Astrocyte of the cerebellum (primary cell): ENCODE measurements around the gene RAB24.
A peak's percentile ranks its signal among the peaks of the same experiment; 100 is the strongest.

Experiments used
- DNase-seq: peaks from one replicate; pipeline ENCODE4 v3.0.0-alpha.2; 2011; ENCODE audit warnings: low read depth
- H3K4me3 ChIP-seq: 2 replicates; pipeline ENCODE4 v1.5.1; 2011; ENCODE audit warnings: mild to moderate bottlenecking, low read depth, low read length, moderate library complexity
- CTCF ChIP-seq: IDR thresholded peaks from 2 replicates; pipeline ENCODE4 v1.5.1; 2012; ENCODE audit warnings: low read length, low read depth, moderate library complexity, mild to moderate bottlenecking; ENCODE audit errors: missing control alignments
- in situ Hi-C: cut with HindIII; loops from 2 replicates; pipeline ENCODE4 v1.10.0; 2017; ENCODE audit warnings: low sequenced_read_pairs

Gene RAB24

GRCh38 chr5:177327539-177328522 is 24.3 kb upstream of the RAB24 start:
- peak; percentile 7 for TF ChIP-seq CTCF
- DNase-seq, result peak; percentile 46
- no peak overlapping the region for H3K4me3 ChIP-seq
- in situ Hi-C loops, result no loop called here

DNA sequence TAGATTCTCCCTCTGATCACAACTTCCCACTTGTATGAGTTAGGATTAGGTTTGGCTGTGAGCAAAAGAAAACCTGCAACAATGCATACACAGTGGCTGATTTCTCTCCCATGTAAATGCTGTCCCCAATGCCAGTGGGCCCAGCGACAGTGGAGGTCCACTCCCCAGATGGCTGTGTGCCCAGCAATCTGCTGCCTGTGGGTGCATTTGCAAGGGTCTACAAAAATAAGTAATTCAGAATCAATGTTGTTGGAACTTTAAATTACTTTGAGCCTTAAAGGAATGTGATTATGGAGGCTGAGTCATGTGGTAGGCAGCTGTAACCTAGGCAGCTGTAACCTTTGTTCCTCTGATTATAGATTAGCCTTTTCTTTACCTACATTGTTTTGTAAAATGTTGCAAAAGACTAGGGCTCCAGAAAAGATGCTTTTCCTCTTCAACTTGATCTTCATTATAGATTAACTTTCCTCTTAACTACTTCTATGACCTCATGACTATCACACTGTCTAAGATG is 22.4 kb upstream of the RAB24 start:
- no peak overlapping the region for H3K4me3 ChIP-seq
- no peak for TF ChIP-seq CTCF
- no peak for DNase-seq
- in situ Hi-C loops, result no loop called here

DNA sequence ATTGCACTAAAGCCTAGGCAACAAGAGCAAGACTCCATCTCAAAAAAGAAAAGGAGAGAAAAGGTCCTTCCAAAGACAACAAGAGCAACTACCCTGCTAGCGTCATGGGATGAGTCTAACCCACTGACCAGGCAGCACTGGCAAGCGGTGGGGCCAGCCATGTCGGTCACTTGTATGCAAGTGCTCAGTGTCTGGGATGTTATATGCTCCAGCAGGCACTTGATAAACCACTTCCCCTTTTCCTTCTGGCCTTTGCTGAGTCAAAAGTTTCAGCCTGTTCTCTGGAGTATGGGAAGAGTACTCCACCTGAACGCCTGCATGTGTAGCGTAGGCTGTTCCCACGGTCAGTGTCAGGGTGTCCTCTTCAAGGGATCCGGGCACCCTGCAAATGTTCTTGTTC is 17.4 kb upstream of the RAB24 start:
- in situ Hi-C loops, result loop anchor here (5.0 kb wide), 2 partner anchors 41 to 126 kb away; partner anchors contain the start of gene PRR7
- H3K4me3 ChIP-seq, result no peak overlapping the region
- no peak for TF ChIP-seq CTCF
- DNase-seq, result no peak

- in situ Hi-C loops, result loop anchor here (5.0 kb wide), 2 partner anchors 42 to 127 kb away; partner anchors contain the start of gene PRR7
- DNase-seq, result no peak
- H3K4me3 ChIP-seq, result no peak overlapping the region
Measured at GRCh38 chr5:177319913-177320588, 16.5 kb upstream of the RAB24 start.

DNA sequence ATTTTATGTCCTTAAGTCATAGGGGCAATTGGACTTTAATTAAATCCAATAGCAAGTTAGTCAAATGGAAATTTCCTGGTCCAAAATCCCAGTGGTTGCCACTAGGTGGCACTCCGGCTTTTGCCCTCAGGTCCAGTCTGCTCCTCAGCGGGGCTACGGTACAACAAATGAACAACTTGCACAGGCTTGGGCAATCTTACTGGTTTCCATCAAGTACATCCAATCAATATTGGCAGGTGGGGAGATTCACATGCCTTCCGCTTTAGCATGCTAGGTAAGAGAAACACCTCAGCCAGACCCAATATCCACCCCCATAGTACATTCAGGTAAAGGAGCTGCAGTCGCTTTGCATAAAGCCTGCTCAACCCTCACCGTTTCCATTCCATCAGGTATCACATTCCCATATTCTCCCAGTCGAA is 14.4 kb upstream of the RAB24 start:
- H3K4me3 ChIP-seq, result no peak overlapping the region
- TF ChIP-seq CTCF, result peak; percentile 90
- DNase-seq, result peak; percentile 65
- in situ Hi-C loops, result no loop called here

More at GRCh38 chr5:177319913-177320588, 16.5 kb upstream of the RAB24 start:
- TF ChIP-seq CTCF, result no peak

DNA sequence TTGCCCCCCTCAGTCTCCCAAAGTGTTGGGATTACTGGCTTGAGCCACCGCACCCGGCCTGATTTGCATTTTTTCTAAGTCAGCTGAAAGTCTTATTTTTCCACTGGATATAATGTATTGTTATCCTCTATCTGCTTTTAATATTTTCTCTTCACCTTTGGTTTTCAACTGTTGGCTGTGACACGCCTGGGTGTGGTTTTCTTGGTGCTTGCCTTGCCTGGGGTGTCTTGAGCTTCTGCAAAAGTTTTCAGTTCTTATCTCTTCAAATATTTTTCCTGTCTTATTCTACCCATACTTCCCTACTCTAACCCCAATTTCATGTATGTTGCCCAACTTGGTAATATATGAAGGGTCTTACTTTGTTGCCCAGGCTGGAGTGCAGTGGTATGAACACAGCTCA is 12.5 kb upstream of the RAB24 start:
- no peak for DNase-seq
- no peak overlapping the region for H3K4me3 ChIP-seq
- no peak for TF ChIP-seq CTCF
- in situ Hi-C loops, result no loop called here
